NCI-H1417 treated with DMSO at 0.1 percent for 48 hours (cell line): Measurements from ENCODE around the gene SCART1.
"Not testable (repeated sequence)": the region's sequence is repeated elsewhere in the genome, so short reads cannot be mapped to it uniquely, and the experiment has no call there.

Experiments used
- DNase-seq: peaks from one replicate; lab custom pipeline; 2025; lab: John Stamatoyannopoulos, UW

SCART1 gene

GRCh38 chr10:133456041-133456951 lies 2.6 kb downstream of the SCART1 start:
- no peak for DNase-seq

GRCh38 chr10:133457100-133457841 lies 3.5 kb downstream of the SCART1 start:
- no peak for DNase-seq

GRCh38 chr10:133458021-133458709 lies 4.4 kb downstream of the SCART1 start:
- DNase-seq, result no peak

- DNase-seq, result no peak
Measured at GRCh38 chr10:133458710-133459453, 5.1 kb downstream of the SCART1 start.

- DNase-seq, result no peak
Measured at GRCh38 chr10:133459454-133460207, 5.9 kb downstream of the SCART1 start.

GRCh38 chr10:133460208-133460769 lies 6.5 kb downstream of the SCART1 start:
- DNase-seq, result no peak

- DNase-seq, result no peak
Measured at GRCh38 chr10:133461027-133461426, 7.3 kb downstream of the SCART1 start.

- no peak for DNase-seq
Measured at GRCh38 chr10:133461841-133462240, 8.1 kb downstream of the SCART1 start.

GRCh38 chr10:133462512-133463305 lies 9.0 kb downstream of the SCART1 start:
- DNase-seq, result no peak

GRCh38 chr10:133464582-133465031 lies 10.9 kb downstream of the SCART1 start:
- no peak for DNase-seq

- DNase-seq, result no peak
Measured at GRCh38 chr10:133465191-133465949, 11.6 kb downstream of the SCART1 start.

- no peak for DNase-seq
Measured at GRCh38 chr10:133465950-133466474, 12.3 kb downstream of the SCART1 start.

GRCh38 chr10:133466683-133467275 lies 13.0 kb downstream of the SCART1 start:
- DNase-seq, result no peak

- DNase-seq, result no peak
Measured at GRCh38 chr10:133467286-133467911, 13.7 kb downstream of the SCART1 start.

- not testable (repeated sequence) for DNase-seq
Measured at GRCh38 chr10:133469205-133469604, 15.5 kb downstream of the SCART1 start.

- DNase-seq, result no peak
Measured at GRCh38 chr10:133471300-133472109, 17.8 kb downstream of the SCART1 start.

GRCh38 chr10:133473270-133473669 lies 19.5 kb downstream of the SCART1 start:
- DNase-seq, result no peak
